ENCODE measurements around the gene LMO4.

DNA sequence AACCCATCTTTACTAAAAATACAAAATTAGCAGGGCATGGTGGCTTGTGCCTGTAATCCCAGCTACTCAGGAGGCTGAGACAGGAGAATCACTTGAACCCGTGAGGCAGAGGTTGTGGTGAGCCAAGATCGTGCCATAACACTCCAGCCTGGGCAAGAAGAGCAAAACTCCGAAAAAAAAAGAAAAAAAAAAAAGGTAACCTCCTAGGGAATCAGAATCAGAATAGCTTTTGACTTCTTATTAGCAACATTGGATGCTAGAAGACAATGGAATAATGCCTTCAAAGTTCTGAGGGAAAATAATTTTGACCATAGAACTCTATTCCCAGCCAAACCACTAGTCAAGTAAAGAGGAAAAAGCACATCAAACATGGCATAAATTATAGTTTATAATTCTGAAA, 60.9 kb downstream of the LMO4 start:
- TF ChIP-seq CTCF (IDR thresholded peaks at IDR 0.05; ENCODE audit: low read length) = no peak
- TF ChIP-seq EZH2 (IDR thresholded peaks at IDR 0.05; ENCODE audit: borderline replicate concordance, low read length) = no peak
